ENCODE results near the gene UBA52. TPM values are rescaled to one million over a fixed set of nuclear protein-coding genes. Genes with fewer than 3 reads are reported as not detected.

The UBA52 gene
- total and polyA plus RNA-seq, 2 of the 13 experiments (the other 11 are each of a cell fraction or from before 2014, with no cell fraction given): 959 to 1,782 TPM

DNA sequence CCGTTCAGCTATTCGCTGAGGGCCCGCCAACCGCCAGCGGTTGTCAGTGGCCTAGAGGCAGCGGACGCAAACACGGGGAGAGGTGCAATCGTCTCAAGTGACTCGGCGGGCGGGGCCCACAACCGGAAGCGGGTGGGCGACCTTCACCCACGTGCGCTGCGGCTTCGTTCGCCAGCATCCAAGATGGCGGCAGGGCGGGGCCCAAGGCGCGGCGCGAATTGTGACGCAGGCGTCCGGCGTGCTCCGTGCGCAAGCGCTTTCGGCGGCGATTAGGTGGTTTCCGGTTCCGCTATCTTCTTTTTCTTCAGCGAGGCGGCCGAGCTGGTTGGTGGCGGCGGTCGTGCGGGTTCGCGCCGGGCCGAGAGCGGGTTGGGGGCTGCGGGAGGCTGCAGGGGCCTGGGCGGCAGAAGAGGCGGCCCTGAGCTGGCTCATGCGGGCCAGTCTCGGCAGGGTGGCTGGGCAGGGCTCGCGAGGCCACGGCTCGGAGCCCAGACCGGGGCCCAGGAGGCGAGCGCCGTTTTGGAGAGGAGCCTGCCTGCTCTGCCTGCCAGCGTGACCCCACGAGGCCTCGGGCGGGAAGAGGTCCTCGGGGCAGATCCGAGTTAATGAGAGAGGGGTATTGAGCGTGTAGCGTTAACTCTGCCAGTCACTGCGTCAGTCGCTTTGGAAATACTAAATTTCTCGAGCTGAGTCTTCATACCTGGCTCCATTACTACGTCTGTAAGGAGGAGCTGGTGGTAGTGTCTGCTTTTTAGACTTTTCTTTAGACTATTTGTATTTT lies at the start of gene UBA52 (continued):
- TF ChIP-seq, protein P1, sequence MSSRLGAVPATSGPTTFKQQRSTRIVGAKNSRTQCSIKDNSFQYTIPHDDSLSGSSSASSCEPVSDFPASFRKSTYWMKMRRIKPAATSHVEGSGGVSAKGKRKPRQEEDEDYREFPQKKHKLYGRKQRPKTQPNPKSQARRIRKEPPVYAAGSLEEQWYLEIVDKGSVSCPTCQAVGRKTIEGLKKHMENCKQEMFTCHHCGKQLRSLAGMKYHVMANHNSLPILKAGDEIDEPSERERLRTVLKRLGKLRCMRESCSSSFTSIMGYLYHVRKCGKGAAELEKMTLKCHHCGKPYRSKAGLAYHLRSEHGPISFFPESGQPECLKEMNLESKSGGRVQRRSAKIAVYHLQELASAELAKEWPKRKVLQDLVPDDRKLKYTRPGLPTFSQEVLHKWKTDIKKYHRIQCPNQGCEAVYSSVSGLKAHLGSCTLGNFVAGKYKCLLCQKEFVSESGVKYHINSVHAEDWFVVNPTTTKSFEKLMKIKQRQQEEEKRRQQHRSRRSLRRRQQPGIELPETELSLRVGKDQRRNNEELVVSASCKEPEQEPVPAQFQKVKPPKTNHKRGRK (CRISPR knock-in tag; IDR thresholded peaks at IDR 0.05): no peak
- TF ChIP-seq, protein P2, sequence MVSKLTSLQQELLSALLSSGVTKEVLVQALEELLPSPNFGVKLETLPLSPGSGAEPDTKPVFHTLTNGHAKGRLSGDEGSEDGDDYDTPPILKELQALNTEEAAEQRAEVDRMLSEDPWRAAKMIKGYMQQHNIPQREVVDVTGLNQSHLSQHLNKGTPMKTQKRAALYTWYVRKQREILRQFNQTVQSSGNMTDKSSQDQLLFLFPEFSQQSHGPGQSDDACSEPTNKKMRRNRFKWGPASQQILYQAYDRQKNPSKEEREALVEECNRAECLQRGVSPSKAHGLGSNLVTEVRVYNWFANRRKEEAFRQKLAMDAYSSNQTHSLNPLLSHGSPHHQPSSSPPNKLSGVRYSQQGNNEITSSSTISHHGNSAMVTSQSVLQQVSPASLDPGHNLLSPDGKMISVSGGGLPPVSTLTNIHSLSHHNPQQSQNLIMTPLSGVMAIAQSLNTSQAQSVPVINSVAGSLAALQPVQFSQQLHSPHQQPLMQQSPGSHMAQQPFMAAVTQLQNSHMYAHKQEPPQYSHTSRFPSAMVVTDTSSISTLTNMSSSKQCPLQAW (CRISPR knock-in tag; IDR thresholded peaks at IDR 0.05): peak; percentile 89; the same call in 1 of the 2 replicates
- TF ChIP-seq MZF1 (CRISPR knock-in tag; IDR thresholded peaks at IDR 0.05; ENCODE audit: borderline replicate concordance) (no peak), SMARCC2 (IDR thresholded peaks at IDR 0.05) (no peak), REL (CRISPR knock-in tag; conservative IDR thresholded peaks at IDR 0.05) (peak; percentile 80; the same call in 1 of the 2 replicates), HHEX (CRISPR knock-in tag; IDR thresholded peaks at IDR 0.05) (no peak), DDIT3 (CRISPR knock-in tag; IDR thresholded peaks at IDR 0.05) (peak; percentile 44; the same call in 1 of the 2 replicates), ZNF24 (IDR thresholded peaks at IDR 0.05) (no peak), ZNF567 (CRISPR knock-in tag; IDR thresholded peaks at IDR 0.05; ENCODE audit: borderline replicate concordance) (no peak), ZNF747 (CRISPR knock-in tag; IDR thresholded peaks at IDR 0.05; ENCODE audit: borderline replicate concordance) (peak; percentile 47; the same call in 1 of the 2 replicates), TFAP4 (IDR thresholded peaks at IDR 0.05; ENCODE audit: borderline replicate concordance, low read depth) (peak; percentile 65; the same call in 1 of the 2 replicates)
- TF ChIP-seq, protein P3, sequence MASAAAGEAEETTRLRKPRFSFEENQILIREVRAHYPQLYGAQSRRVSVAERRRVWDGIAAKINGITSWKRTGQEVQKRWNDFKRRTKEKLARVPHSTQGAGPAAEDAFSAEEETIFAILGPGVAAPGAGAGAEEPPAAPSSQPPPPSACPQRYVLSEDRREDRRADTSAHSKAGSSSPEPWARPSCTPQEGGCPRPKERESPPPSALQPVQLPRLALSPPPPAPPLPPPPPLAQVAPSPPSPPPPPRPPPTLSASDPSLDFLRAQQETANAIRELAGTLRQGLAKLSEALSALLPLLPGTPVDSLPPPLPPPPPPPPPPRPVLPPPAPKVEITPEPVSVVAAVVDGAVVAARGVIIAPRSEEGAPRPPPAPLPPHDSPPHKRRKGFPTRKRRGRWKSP (CRISPR knock-in tag; IDR thresholded peaks at IDR 0.05): peak; percentile 94
- TF ChIP-seq, protein P4, sequence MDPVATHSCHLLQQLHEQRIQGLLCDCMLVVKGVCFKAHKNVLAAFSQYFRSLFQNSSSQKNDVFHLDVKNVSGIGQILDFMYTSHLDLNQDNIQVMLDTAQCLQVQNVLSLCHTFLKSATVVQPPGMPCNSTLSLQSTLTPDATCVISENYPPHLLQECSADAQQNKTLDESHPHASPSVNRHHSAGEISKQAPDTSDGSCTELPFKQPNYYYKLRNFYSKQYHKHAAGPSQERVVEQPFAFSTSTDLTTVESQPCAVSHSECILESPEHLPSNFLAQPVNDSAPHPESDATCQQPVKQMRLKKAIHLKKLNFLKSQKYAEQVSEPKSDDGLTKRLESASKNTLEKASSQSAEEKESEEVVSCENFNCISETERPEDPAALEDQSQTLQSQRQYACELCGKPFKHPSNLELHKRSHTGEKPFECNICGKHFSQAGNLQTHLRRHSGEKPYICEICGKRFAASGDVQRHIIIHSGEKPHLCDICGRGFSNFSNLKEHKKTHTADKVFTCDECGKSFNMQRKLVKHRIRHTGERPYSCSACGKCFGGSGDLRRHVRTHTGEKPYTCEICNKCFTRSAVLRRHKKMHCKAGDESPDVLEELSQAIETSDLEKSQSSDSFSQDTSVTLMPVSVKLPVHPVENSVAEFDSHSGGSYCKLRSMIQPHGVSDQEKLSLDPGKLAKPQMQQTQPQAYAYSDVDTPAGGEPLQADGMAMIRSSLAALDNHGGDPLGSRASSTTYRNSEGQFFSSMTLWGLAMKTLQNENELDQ (CRISPR knock-in tag; IDR thresholded peaks at IDR 0.05; ENCODE audit: borderline replicate concordance): peak; percentile 28; the same call in 1 of the 2 replicates
- TF ChIP-seq, protein P5, sequence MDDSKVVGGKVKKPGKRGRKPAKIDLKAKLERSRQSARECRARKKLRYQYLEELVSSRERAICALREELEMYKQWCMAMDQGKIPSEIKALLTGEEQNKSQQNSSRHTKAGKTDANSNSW (CRISPR knock-in tag; IDR thresholded peaks at IDR 0.05; ENCODE audit: borderline replicate concordance): 0 out of 2 replicates have a peak, but pooled peaks have one; percentile 21
- TF ChIP-seq, protein P6, sequence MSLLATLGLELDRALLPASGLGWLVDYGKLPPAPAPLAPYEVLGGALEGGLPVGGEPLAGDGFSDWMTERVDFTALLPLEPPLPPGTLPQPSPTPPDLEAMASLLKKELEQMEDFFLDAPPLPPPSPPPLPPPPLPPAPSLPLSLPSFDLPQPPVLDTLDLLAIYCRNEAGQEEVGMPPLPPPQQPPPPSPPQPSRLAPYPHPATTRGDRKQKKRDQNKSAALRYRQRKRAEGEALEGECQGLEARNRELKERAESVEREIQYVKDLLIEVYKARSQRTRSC (CRISPR knock-in tag; IDR thresholded peaks at IDR 0.05; ENCODE audit: low read depth): 0 out of 2 replicates have a peak, but pooled peaks have one; percentile 82
